SK-MEL-5 (cell line): ENCODE results near the gene GPRC5A. TPM values are rescaled to one million over a fixed set of nuclear protein-coding genes. Genes with fewer than 3 reads are reported as not detected.

ENCODE experiments used
- DNase-seq: peaks from one replicate; pipeline ENCODE4 v3.0.0-alpha.2; 2016; ENCODE audit warnings: low read depth, low spot score
- in situ Hi-C: cut with HindIII; loops from 2 replicates; pipeline ENCODE4 v1.10.0; 2016; ENCODE audit warnings: low sequenced_read_pairs, high pct_unique_total_duplicates, low pct_unique_long_range_greater_than_20kb
- total RNA-seq: library from RNA; depleted of rRNA; stranded (reverse); fragments of >200 nt; shearing (Covaris generic); gene quantifications from 2 replicates; pipeline ENCODE4 v1.2.3, GENCODE V29; 2014

The GPRC5A gene
- total RNA-seq, 1 experiment from 2014 or later = 17.6 TPM

GRCh38 chr12:12901158-12901791, 9.9 kb downstream of the GPRC5A start:
- DNase-seq = peak; percentile 77
- in situ Hi-C loops = no loop called here

DNA sequence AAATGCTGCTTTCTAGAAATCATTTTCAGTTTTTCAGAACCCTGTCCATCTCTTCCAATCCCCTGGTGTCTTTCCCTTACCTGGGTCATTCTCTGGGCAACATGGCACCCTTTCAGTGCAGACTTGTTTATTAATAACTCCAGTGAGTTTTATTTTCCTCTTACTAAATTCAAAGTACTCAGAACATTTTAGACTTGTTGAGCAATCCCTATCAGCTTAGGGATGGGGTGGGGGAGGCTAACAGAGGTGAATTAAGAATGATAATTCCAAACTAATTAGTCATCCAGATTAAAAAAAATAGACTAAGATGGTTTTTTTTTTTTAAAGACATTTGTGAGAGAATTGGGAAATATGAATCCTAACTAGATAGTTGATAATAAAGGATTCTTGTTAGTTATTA, 10.7 kb downstream of the GPRC5A start:
- DNase-seq = no peak
- in situ Hi-C loops = no loop called here

- in situ Hi-C loops = no loop called here
Measured at GRCh38 chr12:12903642-12904609, 12.6 kb downstream of the GPRC5A start.

DNA sequence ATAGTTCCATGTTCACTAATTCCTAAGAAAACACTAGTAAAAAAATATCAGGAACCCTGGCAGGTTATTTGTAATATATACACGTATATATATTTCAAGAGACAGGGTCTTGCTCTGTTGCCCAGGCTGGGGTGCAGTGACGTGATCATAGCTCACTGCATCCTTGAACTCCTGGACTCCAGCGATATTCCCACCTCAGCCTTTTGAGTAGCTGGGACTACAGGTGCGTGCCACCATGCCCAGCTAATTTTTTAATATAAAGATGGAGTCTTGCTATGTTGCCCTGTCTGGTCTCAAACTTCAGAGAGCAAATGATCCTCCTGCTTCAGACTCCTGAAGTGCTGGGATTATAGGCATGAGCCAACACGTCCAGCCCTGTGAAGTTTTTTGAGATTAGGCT, 16.2 kb downstream of the GPRC5A start:
- DNase-seq = no peak
- in situ Hi-C loops = no loop called here

More at GRCh38 chr12:12903642-12904609, 12.6 kb downstream of the GPRC5A start:
- DNase-seq = no peak

DNA sequence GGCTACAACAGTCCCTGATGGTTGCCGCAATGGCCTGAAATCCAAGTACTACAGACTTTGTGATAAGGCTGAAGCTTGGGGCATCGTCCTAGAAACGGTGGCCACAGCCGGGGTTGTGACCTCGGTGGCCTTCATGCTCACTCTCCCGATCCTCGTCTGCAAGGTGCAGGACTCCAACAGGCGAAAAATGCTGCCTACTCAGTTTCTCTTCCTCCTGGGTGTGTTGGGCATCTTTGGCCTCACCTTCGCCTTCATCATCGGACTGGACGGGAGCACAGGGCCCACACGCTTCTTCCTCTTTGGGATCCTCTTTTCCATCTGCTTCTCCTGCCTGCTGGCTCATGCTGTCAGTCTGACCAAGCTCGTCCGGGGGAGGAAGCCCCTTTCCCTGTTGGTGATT, 16.9 kb downstream of the GPRC5A start:
- in situ Hi-C loops = no loop called here

DNA sequence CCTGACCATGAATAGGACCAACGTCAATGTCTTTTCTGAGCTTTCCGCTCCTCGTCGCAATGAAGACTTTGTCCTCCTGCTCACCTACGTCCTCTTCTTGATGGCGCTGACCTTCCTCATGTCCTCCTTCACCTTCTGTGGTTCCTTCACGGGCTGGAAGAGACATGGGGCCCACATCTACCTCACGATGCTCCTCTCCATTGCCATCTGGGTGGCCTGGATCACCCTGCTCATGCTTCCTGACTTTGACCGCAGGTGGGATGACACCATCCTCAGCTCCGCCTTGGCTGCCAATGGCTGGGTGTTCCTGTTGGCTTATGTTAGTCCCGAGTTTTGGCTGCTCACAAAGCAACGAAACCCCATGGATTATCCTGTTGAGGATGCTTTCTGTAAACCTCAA, 17.3 kb downstream of the GPRC5A start:
- no peak for DNase-seq
- in situ Hi-C loops = no loop called here

More for the DNA sequence above, 16.9 kb downstream of the GPRC5A start:
- DNase-seq = no peak

DNA sequence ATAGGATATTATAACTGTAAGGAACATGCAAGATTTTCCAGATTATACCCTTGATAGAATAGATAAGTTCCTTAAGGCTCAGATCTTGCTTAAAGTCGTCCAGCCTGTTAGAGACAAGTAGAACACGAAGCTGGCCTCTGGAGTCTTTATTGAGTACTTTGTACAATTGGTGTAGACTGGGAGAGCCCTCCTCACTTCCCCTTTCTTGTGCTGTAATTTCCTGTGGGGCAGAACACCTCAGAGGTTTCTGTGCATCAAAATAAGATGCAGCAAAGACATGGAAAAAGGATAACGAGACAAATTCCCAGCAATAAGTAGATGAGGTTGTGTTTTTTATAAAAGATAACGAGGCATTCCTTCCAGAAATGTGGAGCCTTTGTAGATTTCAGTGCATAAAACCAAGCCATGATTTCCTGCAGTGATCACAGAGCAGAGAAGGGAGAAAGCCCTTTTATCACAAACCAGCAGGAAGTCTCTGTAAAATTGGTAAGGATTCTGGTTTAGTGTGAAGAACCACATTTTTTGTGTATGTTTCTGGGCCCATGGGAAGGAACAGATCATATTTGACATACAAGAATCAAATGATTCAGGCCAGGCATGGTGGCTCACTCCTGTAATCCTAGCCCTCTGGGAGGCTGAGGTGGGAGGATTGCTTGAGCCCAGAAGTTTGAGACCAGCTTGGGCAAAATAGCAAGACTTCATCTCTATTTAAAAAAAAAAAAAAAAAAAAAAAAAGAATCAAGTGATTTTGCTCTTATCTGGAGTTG, 18.0 kb downstream of the GPRC5A start:
- DNase-seq = no peak
- in situ Hi-C loops = no loop called here

DNA sequence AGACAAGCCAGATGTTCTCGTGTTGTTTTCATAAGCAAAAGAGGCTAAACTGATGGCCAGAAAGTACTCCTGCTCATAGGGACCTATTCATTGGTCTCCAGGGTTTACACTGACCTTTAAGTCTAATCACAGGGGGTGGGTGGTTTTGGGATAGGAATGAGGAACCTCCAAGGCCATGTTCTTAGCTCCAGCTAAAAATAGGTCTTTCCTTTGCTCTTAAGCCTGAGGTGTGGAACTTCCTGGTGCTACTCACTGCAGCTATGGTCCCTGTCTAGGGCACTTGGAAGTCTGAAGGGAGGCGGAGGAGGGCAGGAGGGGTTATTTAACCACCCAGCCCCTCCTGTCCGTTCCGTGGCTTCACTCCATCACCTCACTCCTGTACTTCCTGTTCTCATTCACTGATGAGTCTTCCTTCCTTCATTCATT, 18.6 kb downstream of the GPRC5A start:
- in situ Hi-C loops = no loop called here
- peak; percentile 75 for DNase-seq

GRCh38 chr12:12912711-12913110, 21.3 kb downstream of the GPRC5A start:
- no peak for DNase-seq
- in situ Hi-C loops = no loop called here

DNA sequence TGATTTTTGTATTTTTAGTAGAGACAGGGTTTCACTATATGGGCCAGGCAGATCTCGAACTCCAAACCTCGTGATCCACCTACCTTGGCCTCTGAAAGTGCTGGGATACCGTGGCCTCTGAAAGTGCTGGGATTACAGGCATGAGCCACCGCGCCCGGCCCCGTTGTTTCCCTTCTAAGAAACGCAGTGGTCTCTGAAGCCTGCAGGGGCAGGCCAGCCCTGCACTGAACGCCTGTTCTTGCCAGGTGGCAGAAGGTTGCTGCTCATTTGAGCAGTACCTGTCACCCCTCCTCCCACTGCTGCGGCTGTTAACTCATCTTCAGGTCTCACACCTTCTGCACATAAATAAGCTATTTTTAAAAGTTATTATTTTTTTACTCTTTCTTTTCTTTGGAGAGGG, 24.3 kb downstream of the GPRC5A start:
- no peak for DNase-seq
- in situ Hi-C loops = no loop called here

GRCh38 chr12:12916135-12916944, 25.0 kb downstream of the GPRC5A start:
- peak; percentile 90 for DNase-seq
- in situ Hi-C loops = no loop called here

- in situ Hi-C loops = no loop called here
- no peak for DNase-seq
Measured at GRCh38 chr12:12917517-12917916, 26.2 kb downstream of the GPRC5A start.

DNA sequence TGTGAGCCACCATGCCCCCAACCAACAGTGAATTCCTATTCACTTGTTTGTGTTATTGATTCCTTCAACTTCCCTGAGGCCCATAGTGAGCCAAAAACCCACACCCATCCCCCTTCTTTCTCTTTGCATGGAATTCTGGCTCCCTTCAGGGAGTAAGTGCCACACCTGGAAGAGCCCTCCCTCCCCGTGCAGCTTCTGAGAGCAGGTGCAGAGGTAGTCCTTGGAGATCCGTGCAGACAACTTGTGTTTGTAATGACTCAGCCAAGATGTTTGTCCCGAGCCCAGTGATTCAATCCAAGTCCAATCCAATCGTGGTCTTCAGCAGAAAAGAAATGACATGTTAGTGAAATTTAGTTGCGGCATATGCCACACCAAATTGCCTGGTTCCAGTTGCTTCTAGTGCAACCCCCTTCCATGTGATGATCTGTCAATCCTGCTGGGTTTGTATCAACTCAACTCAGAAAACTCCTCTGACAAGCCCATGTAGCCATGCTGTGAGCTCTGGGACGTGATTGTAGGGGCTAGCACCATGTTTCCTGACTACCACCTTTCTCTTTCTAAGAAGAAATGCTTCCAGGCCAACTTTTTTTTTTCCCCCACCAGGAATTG, 27.5 kb downstream of the GPRC5A start:
- in situ Hi-C loops = no loop called here
- DNase-seq = no peak

- in situ Hi-C loops = no loop called here
- DNase-seq = no peak
Measured at GRCh38 chr12:12919666-12920435, 28.5 kb downstream of the GPRC5A start.

DNA sequence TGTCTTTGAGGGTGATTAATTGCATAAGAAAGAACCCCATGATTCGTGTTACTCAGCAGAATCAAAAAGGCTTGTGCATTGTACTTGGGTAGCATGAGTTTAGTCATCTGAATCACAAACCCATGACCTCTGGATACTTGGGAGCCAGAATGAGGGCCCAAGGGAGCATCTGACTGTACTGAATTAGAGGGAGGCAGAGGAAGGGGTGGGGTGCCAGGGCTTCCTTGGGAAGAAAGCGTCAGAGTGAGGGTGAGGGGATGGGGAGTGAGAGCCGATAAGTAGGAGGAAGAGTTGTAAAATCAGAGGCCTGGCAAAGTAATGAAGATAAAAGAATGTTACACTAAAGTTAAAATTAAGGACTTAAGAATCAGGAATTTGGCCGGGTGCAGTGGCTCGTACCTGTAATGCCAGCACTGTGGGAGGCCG, 30.8 kb downstream of the GPRC5A start:
- in situ Hi-C loops = no loop called here

DNA sequence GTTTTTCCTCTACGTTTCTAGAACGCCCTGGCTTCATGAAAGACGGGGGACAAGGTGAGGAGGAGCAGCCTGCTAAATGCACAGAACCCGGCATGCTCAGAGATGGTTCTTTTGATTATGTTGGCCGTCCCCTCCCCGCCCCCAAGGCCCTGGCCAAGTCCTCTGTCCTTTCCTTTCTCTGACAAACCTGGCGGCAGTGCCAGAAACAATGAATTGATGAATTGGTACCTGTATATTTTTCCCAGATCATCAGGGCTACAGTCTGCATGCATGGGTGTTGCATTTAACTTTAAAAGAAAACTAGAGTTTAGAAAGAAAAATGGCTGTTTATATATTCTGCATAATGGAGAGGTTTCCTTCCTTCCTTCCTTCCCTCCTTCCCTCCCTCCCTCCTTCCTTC, 31.6 kb downstream of the GPRC5A start:
- no peak for DNase-seq
- in situ Hi-C loops = no loop called here

More for the DNA sequence above, 30.8 kb downstream of the GPRC5A start:
- DNase-seq = peak; percentile 96
